Trophoblast cell (in vitro differentiated cells and primary cell): ENCODE measurements around the gene GPR132.

Source experiments
- DNase-seq, 2 donors: peaks; one replicate each; pipeline ENCODE4 v3.0.0-alpha.2; 2016
- H2AFZ ChIP-seq: 2 replicates; pipeline ENCODE4 v1.6.1; 2013; ENCODE audit warnings: low read length, moderate library complexity, mild to moderate bottlenecking; ENCODE audit not compliant: insufficient read depth, poor library complexity
- H2AK5ac ChIP-seq: 2 replicates; pipeline ENCODE4 v1.6.1; 2013; ENCODE audit warnings: mild to moderate bottlenecking, low read length
- H2BK120ac ChIP-seq: 2 replicates; pipeline ENCODE4 v1.6.1; 2013; ENCODE audit warnings: low read length, mild to moderate bottlenecking, moderate library complexity; ENCODE audit not compliant: insufficient read depth, poor library complexity
- H2BK12ac ChIP-seq: 2 replicates; pipeline ENCODE4 v1.6.1; 2013; ENCODE audit warnings: mild to moderate bottlenecking, low read length, moderate library complexity
- H2BK5ac ChIP-seq: 2 replicates; pipeline ENCODE4 v1.6.1; 2013; ENCODE audit warnings: low read length, low read depth, moderate library complexity, mild to moderate bottlenecking; ENCODE audit not compliant: poor library complexity
- H3K14ac ChIP-seq: 2 replicates; pipeline ENCODE4 v1.6.1; 2013; ENCODE audit warnings: mild to moderate bottlenecking, low read length
- H3K18ac ChIP-seq: 2 replicates; pipeline ENCODE4 v1.6.1; 2013; ENCODE audit warnings: mild to moderate bottlenecking, low read length
- H3K23ac ChIP-seq: 2 replicates; pipeline ENCODE4 v1.6.1; 2013; ENCODE audit warnings: low read length
- H3K27ac ChIP-seq: 2 replicates; pipeline ENCODE4 v1.5.1; 2013; ENCODE audit warnings: low read depth, mild to moderate bottlenecking, inconsistent platforms, low read length, moderate library complexity
- H3K27me3 ChIP-seq: 2 replicates; pipeline ENCODE4 v1.6.1; 2013; ENCODE audit warnings: inconsistent platforms, mild to moderate bottlenecking, low read length, moderate library complexity; ENCODE audit not compliant: insufficient read depth
- H3K36me3 ChIP-seq, 2 experiments: 1 replicate in 1 of 2; 2 replicates in 1 of 2; pipeline ENCODE4 v1.6.1; 2013; ENCODE audit warnings: low read length in 2 of 2, mild to moderate bottlenecking in 2 of 2, moderate library complexity in 1 of 2; ENCODE audit not compliant: insufficient read depth in 2 of 2, control insufficient read depth in 1 of 2
- H3K4ac ChIP-seq: 2 replicates; pipeline ENCODE4 v1.6.1; 2013; ENCODE audit warnings: low read depth, mild to moderate bottlenecking, low read length, moderate library complexity
- H3K4me1 ChIP-seq, 2 experiments: 1 replicate in 1 of 2; 2 replicates in 1 of 2; pipeline ENCODE4 v1.6.1; 2013; ENCODE audit warnings: low read length in 2 of 2, mild to moderate bottlenecking in 2 of 2, moderate library complexity in 1 of 2; ENCODE audit not compliant: insufficient read depth in 2 of 2, control insufficient read depth in 1 of 2
- H3K4me2 ChIP-seq: 2 replicates; pipeline ENCODE4 v1.6.1; 2013; ENCODE audit warnings: inconsistent platforms, mild to moderate bottlenecking, low read length, moderate library complexity
- H3K4me3 ChIP-seq: 2 replicates; pipeline ENCODE4 v1.5.1; 2013; ENCODE audit warnings: mild to moderate bottlenecking, low read depth, low read length, inconsistent platforms
- H3K79me1 ChIP-seq: one replicate; pipeline ENCODE4 v1.6.1; 2013; ENCODE audit warnings: low read length
- H3K79me2 ChIP-seq: 2 replicates; pipeline ENCODE4 v1.6.1; 2013; ENCODE audit warnings: low read length, mild to moderate bottlenecking; ENCODE audit not compliant: control insufficient read depth, insufficient read depth, poor library complexity
- H3K9ac ChIP-seq: 2 replicates; pipeline ENCODE4 v1.6.1; 2013; ENCODE audit warnings: mild to moderate bottlenecking, low read length
- H3K9me3 ChIP-seq: 2 replicates; pipeline ENCODE4 v1.6.1; 2013; ENCODE audit warnings: low read depth, mild to moderate bottlenecking, control low read depth, inconsistent platforms, low read length; ENCODE audit not compliant: insufficient read depth
- H4K12ac ChIP-seq: 2 replicates; pipeline ENCODE4 v1.6.1; 2013; ENCODE audit warnings: low read depth, mild to moderate bottlenecking, low read length, moderate library complexity
- H4K8ac ChIP-seq: 2 replicates; pipeline ENCODE4 v1.6.1; 2013; ENCODE audit warnings: low read depth, mild to moderate bottlenecking, low read length, moderate library complexity
- H4K91ac ChIP-seq: one replicate; pipeline ENCODE4 v1.6.1; 2013; ENCODE audit warnings: low read depth, mild to moderate bottlenecking, low read length, moderate library complexity
- WGBS: extraction: QIAGEN DNeasy Blood & Tissue Kit; methylation state at CpG from one replicate; pipeline ENCODE4 v1.1.7; 2013; ENCODE audit warnings: missing lambda C conversion rate; ENCODE audit not compliant: insufficient read length, insufficient coverage; ENCODE audit errors: extremely low coverage; 5-methylcytosine and 5-hydroxymethylcytosine counted together

GPR132 gene

DNA sequence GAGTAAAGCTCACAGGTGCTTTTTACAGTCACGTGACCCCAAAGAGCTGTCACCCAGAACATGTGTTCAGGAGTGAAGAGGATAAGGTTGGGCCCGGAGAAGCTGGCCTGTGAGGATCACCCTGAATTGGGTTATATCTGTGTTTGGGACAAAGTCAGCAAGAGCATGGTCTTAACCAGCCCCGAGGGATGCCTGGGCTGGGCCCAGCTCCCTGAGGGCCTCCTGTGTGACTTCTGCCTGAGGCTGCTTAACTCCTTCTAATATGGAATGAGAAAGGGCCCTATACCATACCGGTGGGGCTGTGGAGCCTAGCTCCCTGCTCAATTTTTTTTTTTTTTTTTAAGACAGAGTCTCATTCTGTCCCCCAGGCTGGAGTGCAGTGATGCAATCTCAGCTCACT lies 46.8 kb downstream of the GPR132 start:
- no CpG with 5 or more reads among the region's 4 CpGs for WGBS
- peaks cover 17 to 23% of the 10 kb centered on the region in 2 experiments for H3K4me1 ChIP-seq
- no peak overlapping the region for H4K91ac ChIP-seq
- no peak overlapping the region for H2BK12ac ChIP-seq
- H3K9me3 ChIP-seq = peaks cover 2% of the 10 kb centered on the region
- H3K18ac ChIP-seq = no peak overlapping the region
- H3K27ac ChIP-seq = no peak overlapping the region
- no peak overlapping the region for H3K4me2 ChIP-seq
- H4K8ac ChIP-seq = no peak overlapping the region
- no peaks in the 10 kb centered on the region for H3K27me3 ChIP-seq
- H3K23ac ChIP-seq = no peak overlapping the region
- no peak overlapping the region for H4K12ac ChIP-seq
- no peak overlapping the region for H2AFZ ChIP-seq
- H2BK120ac ChIP-seq = no peak overlapping the region
- peaks cover 46% of the 10 kb centered on the region for H3K79me2 ChIP-seq
- no peak overlapping the region for H3K14ac ChIP-seq
- H2BK5ac ChIP-seq = no peak overlapping the region
- H3K4ac ChIP-seq = peak overlapping the region; percentile 48
- H3K79me1 ChIP-seq = peaks cover 13% of the 10 kb centered on the region
- peaks cover 4 to 6% of the 10 kb centered on the region in 2 experiments for H3K36me3 ChIP-seq
- peak; percentile 26 to 62 for DNase-seq
- H3K9ac ChIP-seq = peak overlapping the region; percentile 57
- no peak overlapping the region for H2AK5ac ChIP-seq
- H3K4me3 ChIP-seq = no peak overlapping the region

DNA sequence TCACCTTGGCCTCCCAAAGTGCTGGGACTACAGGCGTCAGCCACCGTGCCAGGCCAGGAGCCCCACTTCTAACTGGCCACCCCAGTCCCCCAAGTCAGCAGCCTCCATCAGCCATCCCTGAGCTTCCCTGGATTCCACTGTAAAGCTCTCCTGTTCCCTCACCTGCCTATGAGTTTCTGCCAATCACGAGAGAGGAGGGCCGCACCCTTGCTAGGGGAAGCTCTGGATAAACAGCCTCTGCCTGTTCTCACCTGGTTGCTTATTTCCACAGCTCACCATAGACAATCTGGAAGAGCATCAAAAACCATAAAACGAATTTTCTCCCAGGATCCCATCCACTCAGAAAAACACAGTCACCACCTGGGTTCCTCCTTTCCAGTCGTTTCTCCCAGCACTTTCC lies 49.3 kb downstream of the GPR132 start:
- Histone ChIP-seq H3K23ac (no peak overlapping the region), H3K36me3 (peaks cover 17 to 22% of the 10 kb centered on the region in 2 experiments), H3K14ac (no peak overlapping the region), H2BK12ac (no peak overlapping the region), H2BK120ac (no peak overlapping the region), H2BK5ac (no peak overlapping the region), H3K27me3 (no peaks in the 10 kb centered on the region), H3K79me2 (peaks cover 51% of the 10 kb centered on the region), H3K4me2 (no peak overlapping the region), H3K18ac (no peak overlapping the region), H4K91ac (no peak overlapping the region), H4K12ac (no peak overlapping the region), H3K9me3 (peaks cover 2% of the 10 kb centered on the region), H3K4me1 (peaks cover 14 to 21% of the 10 kb centered on the region in 2 experiments), H4K8ac (no peak overlapping the region), H3K79me1 (peaks cover 8% of the 10 kb centered on the region), H3K4me3 (no peak overlapping the region), H3K9ac (no peak overlapping the region), H2AFZ (no peak overlapping the region), H3K27ac (no peak overlapping the region), H3K4ac (peak overlapping the region; percentile 91), H2AK5ac (no peak overlapping the region)
- no peak for DNase-seq
- WGBS = no CpG with 5 or more reads among the region's 6 CpGs

- peak overlapping the region; percentile 95 for H3K4ac ChIP-seq
- no peak overlapping the region for H2AK5ac ChIP-seq
- H3K36me3 ChIP-seq = peaks cover 20 to 24% of the 10 kb centered on the region in 2 experiments
- H2AFZ ChIP-seq = no peak overlapping the region
- no peak overlapping the region for H2BK12ac ChIP-seq
- H4K8ac ChIP-seq = no peak overlapping the region
- H3K18ac ChIP-seq = no peak overlapping the region
- WGBS = no CpG with 5 or more reads among the region's 9 CpGs
- H2BK5ac ChIP-seq = no peak overlapping the region
- peak overlapping the region; percentile 49 for H3K9ac ChIP-seq
- no peak overlapping the region for H4K91ac ChIP-seq
- H3K27ac ChIP-seq = no peak overlapping the region
- DNase-seq = no peak
- H3K4me1 ChIP-seq = peaks cover 14 to 21% of the 10 kb centered on the region in 2 experiments
- H3K23ac ChIP-seq = no peak overlapping the region
- H3K79me2 ChIP-seq = peaks cover 45% of the 10 kb centered on the region
- no peak overlapping the region for H4K12ac ChIP-seq
- peaks cover 2% of the 10 kb centered on the region for H3K79me1 ChIP-seq
- no peak overlapping the region for H2BK120ac ChIP-seq
- no peak overlapping the region for H3K4me2 ChIP-seq
- no peak overlapping the region for H3K14ac ChIP-seq
- H3K27me3 ChIP-seq = no peaks in the 10 kb centered on the region
- H3K9me3 ChIP-seq = peaks cover under 1% of the 10 kb centered on the region
- no peak overlapping the region for H3K4me3 ChIP-seq
Measured at GRCh38 chr14:105015242-105015641, 50.0 kb downstream of the GPR132 start.

GRCh38 chr14:105014631-105015030 lies 50.6 kb downstream of the GPR132 start:
- H3K4me3 ChIP-seq = no peak overlapping the region
- H4K8ac ChIP-seq = no peak overlapping the region
- WGBS = no CpG with 5 or more reads among the region's 4 CpGs

More at GRCh38 chr14:105014631-105015030, 50.6 kb downstream of the GPR132 start:
- H4K91ac ChIP-seq = no peak overlapping the region
- peak overlapping the region; percentile 95 for H3K4ac ChIP-seq
- H3K18ac ChIP-seq = no peak overlapping the region
- H2AK5ac ChIP-seq = no peak overlapping the region
- peaks cover 26 to 29% of the 10 kb centered on the region in 2 experiments for H3K36me3 ChIP-seq
- H4K12ac ChIP-seq = no peak overlapping the region
- H3K79me2 ChIP-seq = peaks cover 40% of the 10 kb centered on the region
- peaks cover 14 to 17% of the 10 kb centered on the region in 2 experiments for H3K4me1 ChIP-seq
- no peak overlapping the region for H3K9ac ChIP-seq
- H3K9me3 ChIP-seq = no peaks in the 10 kb centered on the region
- no peak overlapping the region for H2BK12ac ChIP-seq
- H3K27me3 ChIP-seq = no peaks in the 10 kb centered on the region
- H3K23ac ChIP-seq = no peak overlapping the region
- no peak overlapping the region for H2BK120ac ChIP-seq
- DNase-seq = no peak
- no peak overlapping the region for H2AFZ ChIP-seq
- no peaks in the 10 kb centered on the region for H3K79me1 ChIP-seq
- no peak overlapping the region for H3K14ac ChIP-seq
- no peak overlapping the region for H2BK5ac ChIP-seq
- no peak overlapping the region for H3K4me2 ChIP-seq
- no peak overlapping the region for H3K27ac ChIP-seq
